HG03565 (cell line): ENCODE results near the gene KIF19.

ENCODE experiments used
- ATAC-seq: cut with Tn5 transposase; IDR thresholded peaks from one replicate; pipeline ENCODE4 v1.9.1; 2021; ENCODE audit warnings: mild to moderate bottlenecking, moderate library complexity; ENCODE audit not compliant: unreplicated experiment

Gene KIF19

GRCh38 chr17:74361230-74362068 is 35.4 kb downstream of the KIF19 start, which contains the start of gene BTBD17:
TSS of gene BTBD17 (minus strand) at chr17:74361868. CDS start at chr17:74361819, 49 bp downstream.
- no peak for ATAC-seq

GRCh38 chr17:74362069-74362405 is 36.0 kb downstream of the KIF19 start:
- no peak for ATAC-seq

- no peak for ATAC-seq
These were observed 36.9 kb downstream of the KIF19 start for GRCh38 chr17:74362810-74363498.

GRCh38 chr17:74367206-74367605 is 41.2 kb downstream of the KIF19 start, which contains the start of gene GPR142:
TSS of gene GPR142 (plus strand) at chr17:74367506. CDS start at chr17:74369541, 2,035 bp downstream.
- no peak for ATAC-seq

GRCh38 chr17:74368341-74369081 is 42.5 kb downstream of the KIF19 start:
- no peak for ATAC-seq

GRCh38 chr17:74369221-74369620 is 43.2 kb downstream of the KIF19 start:
- ATAC-seq: no peak

GRCh38 chr17:74369665-74370490 is 43.9 kb downstream of the KIF19 start:
- no peak for ATAC-seq

- ATAC-seq: no peak
These were observed 45.7 kb downstream of the KIF19 start for GRCh38 chr17:74371653-74372147.

GRCh38 chr17:74372426-74372825 is 46.4 kb downstream of the KIF19 start:
- no peak for ATAC-seq

- ATAC-seq: no peak
These were observed 48.0 kb downstream of the KIF19 start for GRCh38 chr17:74373838-74374606.

- ATAC-seq: no peak
These were observed 48.8 kb downstream of the KIF19 start for GRCh38 chr17:74374858-74375257.

GRCh38 chr17:74379495-74380085 is 53.6 kb downstream of the KIF19 start:
- ATAC-seq: no peak

- ATAC-seq: no peak
These were observed 54.3 kb downstream of the KIF19 start for GRCh38 chr17:74380086-74380958.

GRCh38 chr17:74380959-74381808 is 55.2 kb downstream of the KIF19 start:
- no peak for ATAC-seq

- ATAC-seq: no peak
These were observed 57.1 kb downstream of the KIF19 start for GRCh38 chr17:74383141-74383540.

GRCh38 chr17:74385201-74385600 is 59.2 kb downstream of the KIF19 start:
- ATAC-seq: no peak

- ATAC-seq: no peak
These were observed 60.4 kb downstream of the KIF19 start for GRCh38 chr17:74386386-74386785.
